CD4-positive, CD25-positive, alpha-beta regulatory T cell (primary cell): ENCODE data around the gene ZCCHC12. TPM values are rescaled to one million over a fixed set of nuclear protein-coding genes. Genes with fewer than 3 reads are reported as not detected.
A peak's percentile ranks its signal among the peaks of the same experiment; 100 is the strongest.
"Not testable (repeated sequence)": the region's sequence is repeated elsewhere in the genome, so short reads cannot be mapped to it uniquely, and the experiment has no call there.

Experiments
- ATAC-seq, 2 donors: fragments of 150-1000 bp; cut with Tn5 transposase; one replicate each; pipeline ENCODE4 v1.10.0; 2021; ENCODE audit warnings: low read depth in 2 of 2, moderate number of reproducible peaks in 2 of 2, moderate library complexity in 1 of 2
- DNase-seq, 3 donors: peaks; one replicate each; pipeline versions ENCODE4 v3.0.0 to v3.0.0-alpha.2; 2012 to 2022; ENCODE audit warnings: mixed read lengths in 1 of 3
- H3K27ac ChIP-seq: one replicate; pipeline ENCODE4 v1.7.0; 2013; ENCODE audit warnings: mild to moderate bottlenecking, low read length; ENCODE audit not compliant: insufficient read depth, poor library complexity, severe bottlenecking
- H3K27me3 ChIP-seq: one replicate; pipeline ENCODE4 v1.7.0; 2013; ENCODE audit warnings: low read length; ENCODE audit not compliant: control insufficient read depth, insufficient read depth
- H3K36me3 ChIP-seq: one replicate; pipeline ENCODE4 v1.7.0; 2013; ENCODE audit warnings: mild to moderate bottlenecking, low read length, moderate library complexity; ENCODE audit not compliant: control insufficient read depth, insufficient read depth
- H3K4me1 ChIP-seq: 2 replicates; pipeline ENCODE4 v1.7.0; 2013; ENCODE audit warnings: mild to moderate bottlenecking, low read length; ENCODE audit not compliant: insufficient read depth, control insufficient read depth, poor library complexity, severe bottlenecking
- H3K4me3 ChIP-seq: one replicate; pipeline ENCODE4 v1.7.0; 2013; ENCODE audit warnings: low read depth, mild to moderate bottlenecking, low read length, moderate library complexity
- H3K9me3 ChIP-seq, 2 experiments: 1 replicate in 1 of 2; 2 replicates in 1 of 2; pipeline ENCODE4 v1.7.0; 2013; ENCODE audit warnings: low read length in 2 of 2, mild to moderate bottlenecking in 1 of 2, moderate library complexity in 1 of 2; ENCODE audit not compliant: control insufficient read depth in 2 of 2
- H3K27ac Mint-ChIP-seq, 3 donors: one replicate each; pipeline ENCODE4 v1.8.0; 2020 to 2022; ENCODE audit warnings: mild to moderate bottlenecking in 3 of 3, mixed read lengths in 3 of 3, moderate library complexity in 2 of 3
- H3K27me3 Mint-ChIP-seq: one replicate; pipeline ENCODE4 v1.8.0; 2022; ENCODE audit warnings: mild to moderate bottlenecking, mixed read lengths
- H3K36me3 Mint-ChIP-seq: one replicate; pipeline ENCODE4 v1.8.0; 2020; ENCODE audit warnings: mixed read lengths
- H3K4me1 Mint-ChIP-seq, 4 donors: one replicate each; pipeline ENCODE4 v1.8.0; 2020 to 2022; ENCODE audit warnings: mixed read lengths in 4 of 4, mild to moderate bottlenecking in 1 of 4
- H3K4me3 Mint-ChIP-seq, 4 donors: one replicate each; pipeline ENCODE4 v1.8.0; 2020 to 2022; ENCODE audit warnings: mild to moderate bottlenecking in 4 of 4, mixed read lengths in 4 of 4, moderate library complexity in 3 of 4
- H3K9me3 Mint-ChIP-seq, 7 donors: one replicate each; pipeline ENCODE4 v1.8.0; 2020 to 2022; ENCODE audit warnings: mixed read lengths in 7 of 7, mild to moderate bottlenecking in 3 of 7, moderate library complexity in 2 of 7
- polyA plus RNA-seq, 4 donors: library from polyadenylated mRNA; unstranded; fragments of 300-500 nt; fragmentation: Illumina TruSeq; gene quantifications; one replicate each; pipeline ENCODE4 v1.2.3, GENCODE V29; 2021
- total RNA-seq: library from RNA; stranded (reverse); gene quantifications from one replicate; pipeline ENCODE4 v1.2.3, GENCODE V29; 2022

The ZCCHC12 gene
- total and polyA plus RNA-seq, 5 donors from 2014 or later: 0.17 to 0.32 (median 0.28) TPM; not detected in 2

DNA sequence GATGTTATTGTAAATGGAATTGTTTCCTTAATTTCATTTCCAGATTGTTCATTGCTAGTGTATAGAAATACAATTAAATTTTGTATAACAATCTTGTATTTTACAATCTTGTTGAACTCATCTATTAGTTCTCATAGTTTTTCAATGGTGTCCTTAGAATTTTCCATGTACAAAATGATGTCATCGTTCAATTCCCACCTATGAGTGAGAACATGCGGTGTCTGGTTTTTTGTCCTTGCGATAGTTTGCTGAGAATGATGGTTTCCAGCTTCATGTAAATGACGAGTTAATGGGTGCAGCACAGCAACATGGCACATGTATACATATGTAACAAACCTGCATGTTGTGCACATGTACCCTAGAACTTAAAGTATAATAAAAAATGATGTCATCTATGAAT is 6.4 kb upstream of the ZCCHC12 start:
- H3K27me3 Mint-ChIP-seq, H3K4me1 ChIP-seq, ATAC-seq, DNase-seq, H3K4me3 Mint-ChIP-seq, H3K27me3 ChIP-seq, H3K9me3 Mint-ChIP-seq, H3K4me3 ChIP-seq, H3K27ac Mint-ChIP-seq, H3K27ac ChIP-seq, H3K4me1 Mint-ChIP-seq, H3K36me3 ChIP-seq, H3K36me3 Mint-ChIP-seq, H3K9me3 ChIP-seq: not testable (repeated sequence)

DNA sequence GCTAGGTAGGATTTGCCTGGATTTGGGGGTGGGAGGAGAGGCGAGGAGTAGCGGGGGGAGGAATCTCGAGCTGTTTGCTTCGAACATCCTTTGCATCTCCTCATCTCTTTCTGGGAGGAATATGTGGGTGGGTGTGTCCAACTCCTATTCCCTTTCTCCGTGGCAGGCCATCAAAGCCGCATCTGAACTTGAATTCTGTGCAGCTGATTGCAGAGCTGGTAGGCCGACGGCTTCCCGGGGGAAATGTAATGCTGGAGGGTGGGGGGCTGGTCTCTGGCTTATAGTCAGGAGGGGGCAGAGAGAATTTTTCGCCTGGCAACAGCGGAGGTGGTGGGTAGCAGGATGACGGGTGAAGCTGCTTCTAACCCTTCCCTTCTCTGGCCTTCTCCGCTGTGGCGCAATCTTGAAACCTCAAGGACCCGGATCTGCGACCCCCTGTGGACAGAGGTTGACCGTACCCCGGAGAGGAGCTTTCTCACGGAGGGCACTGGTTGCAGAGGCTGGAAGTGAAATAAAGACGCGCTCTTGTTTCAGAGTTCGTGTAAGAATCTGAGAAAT is 628 bp downstream of the ZCCHC12 start:
- H3K9me3 Mint-ChIP-seq: peaks cover 0 to 8% (median 0%) of the 10 kb centered on the region in 7 donors
- H3K9me3 ChIP-seq: no peaks in the 10 kb centered on the region
- DNase-seq (no peak), ATAC-seq (no peak)
- no peak overlapping the region for H3K4me3 ChIP-seq
- H3K4me3 Mint-ChIP-seq: peak overlapping the region in 2 of 4 donors; percentile 78 to 83
- H3K36me3 Mint-ChIP-seq: no peaks in the 10 kb centered on the region
- H3K27me3 Mint-ChIP-seq: peaks cover 39% of the 10 kb centered on the region
- H3K4me1 ChIP-seq: peaks cover 8% of the 10 kb centered on the region
- peak overlapping the region in 1 of 3 donors; percentile 32 for H3K27ac Mint-ChIP-seq
- H3K27me3 ChIP-seq: peaks cover 12% of the 10 kb centered on the region
- H3K27ac ChIP-seq: no peak overlapping the region
- no peaks in the 10 kb centered on the region for H3K36me3 ChIP-seq
- peaks cover 0 to 27% (median 1%) of the 10 kb centered on the region in 4 donors for H3K4me1 Mint-ChIP-seq

DNA sequence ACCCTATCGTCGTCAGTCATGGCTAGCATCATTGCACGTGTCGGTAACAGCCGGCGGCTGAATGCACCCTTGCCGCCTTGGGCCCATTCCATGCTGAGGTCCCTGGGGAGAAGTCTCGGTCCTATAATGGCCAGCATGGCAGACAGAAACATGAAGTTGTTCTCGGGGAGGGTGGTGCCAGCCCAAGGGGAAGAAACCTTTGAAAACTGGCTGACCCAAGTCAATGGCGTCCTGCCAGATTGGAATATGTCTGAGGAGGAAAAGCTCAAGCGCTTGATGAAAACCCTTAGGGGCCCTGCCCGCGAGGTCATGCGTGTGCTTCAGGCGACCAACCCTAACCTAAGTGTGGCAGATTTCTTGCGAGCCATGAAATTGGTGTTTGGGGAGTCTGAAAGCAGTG is 1.6 kb downstream of the ZCCHC12 start:
- peak overlapping the region in 1 of 4 donors; percentile 83 for H3K4me3 Mint-ChIP-seq
- Histone ChIP-seq H3K4me1 (peaks cover 8% of the 10 kb centered on the region), H3K9me3 (no peaks in the 10 kb centered on the region), H3K27ac (no peak overlapping the region), H3K27me3 (peaks cover 12% of the 10 kb centered on the region), H3K4me3 (no peak overlapping the region), H3K36me3 (no peaks in the 10 kb centered on the region)
- ATAC-seq (no peak), DNase-seq (no peak)
- peaks cover 36% of the 10 kb centered on the region for H3K27me3 Mint-ChIP-seq
- peaks cover 0 to 6% (median 0%) of the 10 kb centered on the region in 7 donors for H3K9me3 Mint-ChIP-seq
- H3K4me1 Mint-ChIP-seq: peaks cover 0 to 27% (median 1%) of the 10 kb centered on the region in 4 donors
- H3K27ac Mint-ChIP-seq: no peak overlapping the region
- no peaks in the 10 kb centered on the region for H3K36me3 Mint-ChIP-seq

DNA sequence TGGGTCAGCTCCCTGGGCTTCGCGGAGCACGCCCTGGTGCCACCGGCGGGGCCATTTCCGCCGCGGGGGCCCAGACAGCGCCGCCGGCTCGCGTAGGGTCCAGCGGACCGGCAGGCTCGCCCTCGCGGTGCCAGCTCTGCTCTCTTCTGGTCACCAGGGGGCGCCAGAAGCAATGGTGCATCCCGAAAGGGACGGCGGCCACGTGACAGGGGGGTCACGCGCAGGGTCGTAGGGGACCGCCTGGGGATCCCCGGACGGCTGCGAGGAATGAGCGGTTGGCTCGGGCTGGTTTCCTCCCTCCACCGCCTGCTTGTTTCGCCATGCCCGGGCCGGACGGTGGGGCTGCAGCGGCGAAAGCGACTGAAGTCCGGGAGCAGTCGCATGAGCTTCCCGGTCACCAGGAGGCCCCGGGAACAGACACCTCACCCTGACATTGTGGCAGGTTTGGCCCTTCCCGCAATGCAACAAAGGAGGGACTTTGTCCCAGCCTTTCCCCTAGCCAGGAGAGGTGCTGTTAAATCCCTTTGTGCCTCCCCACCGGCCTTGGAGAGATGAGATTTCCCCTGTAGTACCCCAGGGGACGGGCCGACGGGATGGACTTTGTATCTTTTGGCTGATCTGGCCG is 15.8 kb downstream of the ZCCHC12 start:
- Mint-ChIP-seq H3K4me1 (no peaks in the 10 kb centered on the region), H3K27ac (no peak overlapping the region), H3K4me3 (peak overlapping the region in 1 of 4 donors; percentile 33), H3K36me3 (no peaks in the 10 kb centered on the region), H3K9me3 (peaks cover 0 to 6% (median 0%) of the 10 kb centered on the region in 7 donors), H3K27me3 (peaks cover 10% of the 10 kb centered on the region)
- Histone ChIP-seq H3K4me3 (no peak overlapping the region), H3K27me3 (peaks cover 8% of the 10 kb centered on the region), H3K36me3 (no peaks in the 10 kb centered on the region), H3K27ac (no peak overlapping the region), H3K4me1 (no peaks in the 10 kb centered on the region), H3K9me3 (no peaks in the 10 kb centered on the region)
- ATAC-seq: no peak
- peak; percentile 9 to 33 (median 18) for DNase-seq

DNA sequence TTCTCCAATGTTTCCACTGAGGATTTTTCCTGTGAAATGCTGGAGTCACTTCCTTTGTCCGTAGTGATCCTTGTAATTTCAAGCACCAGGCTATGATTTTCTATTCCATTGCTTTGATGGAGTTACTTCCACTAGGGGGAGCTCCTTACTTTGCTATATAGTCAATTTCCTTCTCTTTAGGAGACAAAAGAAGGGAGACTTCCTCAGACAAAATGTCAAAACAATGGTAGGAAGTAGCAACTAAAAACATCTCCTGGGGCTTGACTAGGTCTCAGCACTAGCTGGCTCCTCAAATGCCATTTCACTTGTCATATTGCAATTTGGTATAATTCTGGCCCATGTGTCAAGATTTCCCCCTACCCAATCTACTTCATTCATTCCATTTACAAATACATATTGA is 24.1 kb downstream of the ZCCHC12 start:
- Histone ChIP-seq H3K9me3 (no peaks in the 10 kb centered on the region), H3K4me1 (no peaks in the 10 kb centered on the region), H3K27ac (no peak overlapping the region), H3K4me3 (no peak overlapping the region), H3K27me3 (no peaks in the 10 kb centered on the region), H3K36me3 (no peaks in the 10 kb centered on the region)
- Mint-ChIP-seq H3K27ac (no peak overlapping the region), H3K4me3 (no peak overlapping the region), H3K9me3 (no peaks in the 10 kb centered on the region), H3K36me3 (no peaks in the 10 kb centered on the region), H3K4me1 (peaks cover 0 to 3% (median 0%) of the 10 kb centered on the region in 4 donors), H3K27me3 (peaks cover 13% of the 10 kb centered on the region)
- DNase-seq (peak in 2 of 3 donors; percentile 51 to 59), ATAC-seq (peak in 1 of 2 donors; percentile 31)

DNA sequence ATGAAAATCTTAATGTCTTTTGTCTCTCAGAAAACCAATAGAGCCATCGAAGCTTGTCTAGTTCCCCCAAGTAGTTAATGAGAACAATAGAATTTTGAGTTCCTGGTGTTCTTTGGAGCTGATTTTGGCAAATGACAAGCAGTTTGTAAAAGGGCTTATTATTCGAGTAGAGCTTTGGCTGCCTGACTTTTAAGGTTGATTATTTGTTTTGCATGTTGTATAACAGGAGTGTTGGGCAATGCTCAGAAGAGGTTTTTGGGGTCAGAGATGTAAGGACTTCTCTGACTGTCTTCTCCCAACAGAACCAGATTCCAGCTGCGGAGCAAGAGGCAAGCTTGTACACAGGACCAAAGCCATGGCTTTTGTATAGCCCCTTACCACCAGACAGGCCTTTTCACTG is 30.0 kb downstream of the ZCCHC12 start:
- Mint-ChIP-seq H3K4me1 (no peaks in the 10 kb centered on the region), H3K4me3 (no peak overlapping the region), H3K27ac (no peak overlapping the region), H3K27me3 (peaks cover 8% of the 10 kb centered on the region), H3K36me3 (no peaks in the 10 kb centered on the region), H3K9me3 (no peaks in the 10 kb centered on the region)
- Histone ChIP-seq H3K4me3 (no peak overlapping the region), H3K9me3 (no peaks in the 10 kb centered on the region), H3K27me3 (no peaks in the 10 kb centered on the region), H3K27ac (no peak overlapping the region), H3K4me1 (no peaks in the 10 kb centered on the region), H3K36me3 (no peaks in the 10 kb centered on the region)
- DNase-seq: no peak
- no peak for ATAC-seq

DNA sequence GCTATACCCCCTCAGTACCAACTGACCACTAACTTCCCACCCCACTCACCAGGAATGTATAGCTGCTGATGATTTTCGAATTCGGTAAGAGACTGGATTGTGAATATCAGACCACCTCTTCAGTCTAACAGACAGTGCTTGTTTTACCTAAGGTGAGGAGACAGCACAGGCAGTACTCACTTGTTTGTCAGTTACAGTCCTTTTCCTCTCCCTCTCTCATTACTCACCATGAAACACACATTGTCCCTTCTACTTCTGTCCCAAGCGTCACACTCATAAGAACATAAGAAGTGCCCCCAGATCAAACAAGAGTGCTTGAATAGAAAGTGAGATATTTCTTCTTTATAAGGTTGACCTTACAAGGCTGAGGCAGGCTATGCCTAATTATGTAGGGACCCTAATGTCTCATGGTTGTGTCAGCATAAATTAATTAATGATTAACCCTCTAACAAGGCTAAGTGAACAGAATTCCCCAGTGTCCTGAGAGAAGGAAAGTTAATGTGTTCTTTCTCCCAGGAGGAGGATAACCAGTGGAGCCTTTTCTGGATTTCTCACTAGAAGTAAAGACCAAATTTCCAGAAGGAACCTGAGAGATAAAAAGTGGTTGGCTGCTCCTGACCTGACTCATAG is 32.2 kb downstream of the ZCCHC12 start:
- Mint-ChIP-seq H3K4me1 (no peaks in the 10 kb centered on the region), H3K27ac (no peak overlapping the region), H3K36me3 (no peaks in the 10 kb centered on the region), H3K9me3 (peaks cover 0 to 1% (median 0%) of the 10 kb centered on the region in 7 donors), H3K27me3 (peaks cover 11% of the 10 kb centered on the region), H3K4me3 (no peak overlapping the region)
- no peaks in the 10 kb centered on the region for H3K4me1 ChIP-seq
- no peaks in the 10 kb centered on the region for H3K9me3 ChIP-seq
- DNase-seq: no peak
- H3K27ac ChIP-seq: no peak overlapping the region
- no peaks in the 10 kb centered on the region for H3K36me3 ChIP-seq
- no peaks in the 10 kb centered on the region for H3K27me3 ChIP-seq
- no peak for ATAC-seq
- no peak overlapping the region for H3K4me3 ChIP-seq
